GM21737 (cell line): ENCODE measurements around the gene P2RX5.

Source experiments
- ATAC-seq: cut with Tn5 transposase; IDR thresholded peaks from one replicate; pipeline ENCODE4 v1.9.1; 2021; ENCODE audit warnings: mild to moderate bottlenecking, moderate library complexity; ENCODE audit not compliant: unreplicated experiment

P2RX5 gene

DNA sequence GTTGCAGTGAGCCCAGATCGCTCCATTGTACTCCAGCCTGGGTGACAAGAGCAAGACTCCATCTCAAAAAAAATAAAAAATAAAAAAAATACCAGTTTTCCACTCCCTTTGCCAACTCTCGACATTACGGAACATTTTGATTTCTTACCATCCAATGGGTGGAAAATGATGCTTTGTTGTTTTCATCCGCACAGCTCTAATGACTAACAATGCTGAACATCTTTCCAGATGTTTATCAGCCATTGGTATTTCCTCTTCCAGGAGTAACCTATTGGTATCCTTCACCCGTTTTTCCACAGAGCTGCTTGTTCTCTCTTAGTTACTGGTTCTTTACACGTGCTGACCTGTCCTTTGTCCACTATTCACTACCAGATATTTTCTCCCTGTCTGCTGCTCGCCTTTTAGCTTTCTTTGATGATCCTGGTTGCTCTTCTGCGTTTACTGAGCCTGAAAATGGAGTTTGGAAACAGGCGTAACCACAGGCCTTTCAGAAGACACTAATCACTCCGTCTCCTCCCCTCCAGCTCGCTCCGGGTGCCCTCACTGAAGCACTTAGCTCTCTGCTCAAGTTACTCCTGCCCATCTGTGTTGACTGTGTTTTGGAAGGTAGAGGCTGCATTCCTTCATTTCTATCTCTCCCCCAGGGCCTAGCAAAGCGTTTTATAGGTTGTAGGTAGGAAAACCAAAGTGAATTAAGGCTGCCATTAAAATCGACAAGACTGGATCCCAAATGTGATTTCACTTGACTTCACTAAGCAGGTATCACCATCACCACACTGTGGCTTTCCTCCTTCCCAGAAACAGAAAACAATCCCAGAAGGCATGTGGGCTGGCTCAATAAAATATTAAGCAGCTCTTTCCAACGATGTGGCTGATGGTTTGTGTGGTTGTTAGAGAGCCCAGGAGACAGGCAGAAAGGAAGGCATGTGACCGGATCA is 68.9 kb downstream of the P2RX5 start:
- no peak for ATAC-seq
